PC-9 (cell line): Measurements from ENCODE around the gene CLIC6. TPM values are rescaled to one million over a fixed set of nuclear protein-coding genes. Genes with fewer than 3 reads are reported as not detected.
A peak's percentile ranks its signal among the peaks of the same experiment; 100 is the strongest.

Experiments
- BruUV-seq: library from RNA; stranded (reverse); fragments of 400-500 nt; replicated peaks from 2 replicates; lab custom pipeline; 2021; lab: Mats Ljungman, UMichigan
- CTCF ChIA-PET: fragments of 300-600 bp; sonication (Branson Sonifier 250); formaldehyde crosslinking; loops from one replicate; lab custom pipeline; 2022; ENCODE audit warnings: antibody characterized with exemption; lab: Charles Lee
- POLR2A ChIA-PET: fragments of 300-600 bp; sonication (Branson Sonifier 250); formaldehyde crosslinking; loops from one replicate; lab custom pipeline; 2022; ENCODE audit warnings: antibody characterized with exemption; ENCODE audit not compliant: unreplicated experiment; lab: Charles Lee
- DNase-seq, 2 experiments: peaks; one replicate each; pipeline versions ENCODE4 v3.0.0 to v3.0.0-alpha.2; 2015 to 2022; ENCODE audit warnings: mixed read lengths in 1 of 2
- H2AFZ ChIP-seq: fragments of 200-600 bp; sonication (generic); 2 replicates; pipeline ENCODE4 v1.8.1; 2017; ENCODE audit warnings: antibody characterized with exemption
- H3F3A ChIP-seq: fragments of 200-600 bp; sonication (generic); 2 replicates; pipeline ENCODE4 v1.8.1; 2017; ENCODE audit warnings: antibody characterized with exemption, mild to moderate bottlenecking, low read depth; ENCODE audit not compliant: insufficient read depth
- H3K27ac ChIP-seq: fragments of 200-600 bp; sonication (generic); 2 replicates; pipeline ENCODE4 v1.6.1; 2016; ENCODE audit warnings: mixed run types
- H3K27me3 ChIP-seq: fragments of 200-600 bp; sonication (generic); 2 replicates; pipeline ENCODE4 v1.6.1; 2016; ENCODE audit warnings: low read depth, mixed run types; ENCODE audit not compliant: insufficient read depth
- H3K36me3 ChIP-seq: fragments of 200-600 bp; sonication (generic); 2 replicates; pipeline ENCODE4 v1.6.1; 2016; ENCODE audit warnings: low read depth, mixed run types
- H3K4me1 ChIP-seq: fragments of 200-600 bp; sonication (generic); replicated peaks from 2 replicates; pipeline ENCODE4 v1.6.1; 2016; ENCODE audit warnings: mixed run types; ENCODE audit not compliant: insufficient read depth
- H3K4me2 ChIP-seq: fragments of 200-600 bp; sonication (generic); 2 replicates; pipeline ENCODE4 v1.6.1; 2017; ENCODE audit warnings: mixed run types
- H3K4me3 ChIP-seq: fragments of 200-600 bp; sonication (generic); 2 replicates; pipeline ENCODE4 v1.6.1; 2016; ENCODE audit warnings: mixed run types
- H3K79me2 ChIP-seq: fragments of 200-600 bp; sonication (generic); 2 replicates; pipeline ENCODE4 v1.6.1; 2017; ENCODE audit warnings: low read depth, mixed run types
- H3K9me2 ChIP-seq: fragments of 200-600 bp; sonication (generic); 2 replicates; pipeline ENCODE4 v1.8.1; 2017; ENCODE audit warnings: mild to moderate bottlenecking; ENCODE audit not compliant: insufficient read depth
- H3K9me3 ChIP-seq: fragments of 200-600 bp; sonication (generic); 2 replicates; pipeline ENCODE4 v1.8.1; 2016; ENCODE audit warnings: low read depth; ENCODE audit not compliant: insufficient read depth
- H4K20me1 ChIP-seq: fragments of 200-600 bp; sonication (generic); 2 replicates; pipeline ENCODE4 v1.8.1; 2017; ENCODE audit not compliant: insufficient read depth
- EZH2 ChIP-seq: fragments of 200-600 bp; sonication (generic); IDR thresholded peaks from 2 replicates; pipeline ENCODE4 v1.8.0; 2017; ENCODE audit warnings: antibody characterized with exemption, low read depth
- intact Hi-C: fragments of 100-400 bp; cut with micrococcal nuclease; formaldehyde crosslinking; loops from one replicate; pipeline ENCODE4 v1.10.0; 2022; ENCODE audit not compliant: unreplicated experiment
- total RNA-seq: library from RNA; stranded (reverse); gene quantifications from 2 replicates; pipeline ENCODE4 v1.2.3, GENCODE V29; 2021
- TF ChIP-seq, protein P1 (sequence below): fragments of 200-600 bp; sonication (generic); conservative IDR thresholded peaks from 2 replicates; pipeline ENCODE4 v1.6.1; 2017; ENCODE audit warnings: mixed run types, antibody characterized with exemption, mild to moderate bottlenecking, moderate library complexity

The CLIC6 gene
- total RNA-seq, 1 experiment from 2014 or later: not detected

DNA sequence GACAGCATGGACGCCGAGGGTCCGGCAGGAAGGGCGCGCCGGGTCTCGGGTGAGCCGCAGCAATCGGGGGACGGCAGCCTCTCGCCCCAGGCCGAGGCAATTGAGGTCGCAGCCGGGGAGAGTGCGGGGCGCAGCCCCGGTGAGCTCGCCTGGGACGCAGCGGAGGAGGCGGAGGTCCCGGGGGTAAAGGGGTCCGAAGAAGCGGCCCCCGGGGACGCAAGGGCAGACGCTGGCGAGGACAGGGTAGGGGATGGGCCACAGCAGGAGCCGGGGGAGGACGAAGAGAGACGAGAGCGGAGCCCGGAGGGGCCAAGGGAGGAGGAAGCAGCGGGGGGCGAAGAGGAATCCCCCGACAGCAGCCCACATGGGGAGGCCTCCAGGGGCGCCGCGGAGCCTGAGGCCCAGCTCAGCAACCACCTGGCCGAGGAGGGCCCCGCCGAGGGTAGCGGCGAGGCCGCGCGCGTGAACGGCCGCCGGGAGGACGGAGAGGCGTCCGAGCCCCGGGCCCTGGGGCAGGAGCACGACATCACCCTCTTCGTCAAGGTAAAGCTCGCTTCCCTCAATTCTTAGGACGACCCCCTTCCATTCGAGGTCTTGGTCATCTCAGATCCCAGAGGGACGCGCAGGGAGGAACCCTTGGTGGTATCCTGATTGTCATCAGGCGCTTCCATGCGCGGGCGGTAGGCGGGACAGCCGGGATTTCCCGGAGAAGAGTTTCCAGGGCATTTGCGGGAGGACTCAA lies 1.6 kb downstream of the CLIC6 start:
- peaks cover 22% of the 10 kb centered on the region for H3K27me3 ChIP-seq

GRCh38 chr21:34670962-34671348 lies 2.2 kb downstream of the CLIC6 start:
- H3K36me3 ChIP-seq: no peaks in the 10 kb centered on the region
- peak overlapping the region; percentile 74 for H3K4me2 ChIP-seq
- DNase-seq: no peak
- H4K20me1 ChIP-seq: no peaks in the 10 kb centered on the region
- no peak overlapping the region for H3K27ac ChIP-seq
- H3F3A ChIP-seq: no peaks in the 10 kb centered on the region
- no peaks in the 10 kb centered on the region for H3K79me2 ChIP-seq
- H3K4me3 ChIP-seq: peak overlapping the region; percentile 35; the same call in 1 of the 2 replicates
- CTCF ChIA-PET: interaction anchor here (0.6 kb wide), 2 partner anchors 55 to 73 kb away, joined by 3 to 7 read pairs; no protein-coding TSS in a partner anchor
- POLR2A ChIA-PET: interaction anchor here (0.6 kb wide), 1 partner anchor 39 kb away, joined by 8 read pairs; no protein-coding TSS in a partner anchor
- intact Hi-C loops: no loop called here
- TF ChIP-seq, protein P1, sequence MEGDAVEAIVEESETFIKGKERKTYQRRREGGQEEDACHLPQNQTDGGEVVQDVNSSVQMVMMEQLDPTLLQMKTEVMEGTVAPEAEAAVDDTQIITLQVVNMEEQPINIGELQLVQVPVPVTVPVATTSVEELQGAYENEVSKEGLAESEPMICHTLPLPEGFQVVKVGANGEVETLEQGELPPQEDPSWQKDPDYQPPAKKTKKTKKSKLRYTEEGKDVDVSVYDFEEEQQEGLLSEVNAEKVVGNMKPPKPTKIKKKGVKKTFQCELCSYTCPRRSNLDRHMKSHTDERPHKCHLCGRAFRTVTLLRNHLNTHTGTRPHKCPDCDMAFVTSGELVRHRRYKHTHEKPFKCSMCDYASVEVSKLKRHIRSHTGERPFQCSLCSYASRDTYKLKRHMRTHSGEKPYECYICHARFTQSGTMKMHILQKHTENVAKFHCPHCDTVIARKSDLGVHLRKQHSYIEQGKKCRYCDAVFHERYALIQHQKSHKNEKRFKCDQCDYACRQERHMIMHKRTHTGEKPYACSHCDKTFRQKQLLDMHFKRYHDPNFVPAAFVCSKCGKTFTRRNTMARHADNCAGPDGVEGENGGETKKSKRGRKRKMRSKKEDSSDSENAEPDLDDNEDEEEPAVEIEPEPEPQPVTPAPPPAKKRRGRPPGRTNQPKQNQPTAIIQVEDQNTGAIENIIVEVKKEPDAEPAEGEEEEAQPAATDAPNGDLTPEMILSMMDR: no peak; the same call in 1 of the 2 replicates
- no peak for TF ChIP-seq EZH2
- H3K9me2 ChIP-seq: no peaks in the 10 kb centered on the region
- no peaks in the 10 kb centered on the region for H3K4me1 ChIP-seq
- peaks cover 22% of the 10 kb centered on the region for H3K27me3 ChIP-seq
- H3K9me3 ChIP-seq: no peaks in the 10 kb centered on the region
- BruUV-seq: no TSS peak
- no peak overlapping the region for H2AFZ ChIP-seq

More for the DNA sequence above, 1.6 kb downstream of the CLIC6 start:
- no peaks in the 10 kb centered on the region for H3K4me1 ChIP-seq
- H4K20me1 ChIP-seq: no peaks in the 10 kb centered on the region
- DNase-seq: no peak
- TF ChIP-seq, protein P1: no peak
- peak; percentile 74; the same call in 1 of the 2 replicates for TF ChIP-seq EZH2
- H3K27ac ChIP-seq: no peak overlapping the region
- H3K9me2 ChIP-seq: no peaks in the 10 kb centered on the region
- H3K4me3 ChIP-seq: peak overlapping the region; percentile 35; the same call in 1 of the 2 replicates
- CTCF ChIA-PET: no interaction called here
- no peaks in the 10 kb centered on the region for H3K79me2 ChIP-seq
- POLR2A ChIA-PET: no interaction called here
- H3K9me3 ChIP-seq: no peaks in the 10 kb centered on the region
- H2AFZ ChIP-seq: no peak overlapping the region
- H3F3A ChIP-seq: no peaks in the 10 kb centered on the region
- no peaks in the 10 kb centered on the region for H3K36me3 ChIP-seq
- BruUV-seq: no TSS peak
- peak overlapping the region; percentile 74 for H3K4me2 ChIP-seq
- intact Hi-C loops: no loop called here

- no peak for DNase-seq
- Histone ChIP-seq H3K9me2 (no peaks in the 10 kb centered on the region), H3K36me3 (no peaks in the 10 kb centered on the region), H3K9me3 (no peaks in the 10 kb centered on the region), H3F3A (no peaks in the 10 kb centered on the region), H3K79me2 (no peaks in the 10 kb centered on the region), H3K4me3 (no peak overlapping the region), H3K4me1 (no peaks in the 10 kb centered on the region), H3K27ac (no peak overlapping the region), H3K27me3 (peaks cover 22% of the 10 kb centered on the region), H2AFZ (no peak overlapping the region), H3K4me2 (peak overlapping the region; percentile 74; the same call in 1 of the 2 replicates), H4K20me1 (no peaks in the 10 kb centered on the region)
- ChIA-PET CTCF (interaction anchor here (0.6 kb wide), 2 partner anchors 56 to 72 kb away, joined by 3 to 7 read pairs; no protein-coding TSS in a partner anchor), POLR2A (interaction anchor here (0.6 kb wide), 1 partner anchor 39 kb away, joined by 8 read pairs; no protein-coding TSS in a partner anchor)
- TF ChIP-seq EZH2: no peak
- TF ChIP-seq, protein P1: no peak
- intact Hi-C loops: no loop called here
- BruUV-seq: no TSS peak
Measured at GRCh38 chr21:34671462-34671861, 2.7 kb downstream of the CLIC6 start.
